GM08714 (cell line): ENCODE measurements around the gene KRTAP24-1.

ENCODE experiments used
- H3K4me3 ChIP-seq: fragments of 200-500 bp; sonication (Bioruptor generic); 2 replicates; pipeline ENCODE4 v1.5.1; 2014; ENCODE audit warnings: mild to moderate bottlenecking, low read length, inconsistent platforms
- ZNF274 ChIP-seq: IDR thresholded peaks from 2 replicates; pipeline ENCODE4 v1.6.1; 2012; ENCODE audit warnings: mild to moderate bottlenecking, low read depth, low read length

Gene KRTAP24-1

DNA sequence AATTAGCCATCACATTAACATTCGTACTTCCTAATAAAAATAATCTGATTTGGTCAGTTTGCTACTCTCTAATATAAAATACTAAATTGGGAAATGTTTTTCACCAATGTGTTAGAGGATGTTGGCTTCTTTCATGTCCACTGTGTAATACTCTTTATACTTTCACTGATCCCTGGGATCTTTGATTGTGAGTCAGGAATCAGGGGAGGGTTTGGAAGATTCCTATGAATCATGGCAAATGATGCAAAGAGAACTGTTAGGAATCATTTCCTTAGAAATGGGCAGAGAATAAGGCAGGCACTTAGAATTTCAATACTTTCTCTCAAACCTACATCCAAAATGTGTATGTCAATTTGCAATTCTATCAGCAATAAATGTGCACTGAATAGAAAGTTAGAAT lies 31.0 kb downstream of the KRTAP24-1 start:
- no peak for TF ChIP-seq ZNF274
- H3K4me3 ChIP-seq: no peak overlapping the region

DNA sequence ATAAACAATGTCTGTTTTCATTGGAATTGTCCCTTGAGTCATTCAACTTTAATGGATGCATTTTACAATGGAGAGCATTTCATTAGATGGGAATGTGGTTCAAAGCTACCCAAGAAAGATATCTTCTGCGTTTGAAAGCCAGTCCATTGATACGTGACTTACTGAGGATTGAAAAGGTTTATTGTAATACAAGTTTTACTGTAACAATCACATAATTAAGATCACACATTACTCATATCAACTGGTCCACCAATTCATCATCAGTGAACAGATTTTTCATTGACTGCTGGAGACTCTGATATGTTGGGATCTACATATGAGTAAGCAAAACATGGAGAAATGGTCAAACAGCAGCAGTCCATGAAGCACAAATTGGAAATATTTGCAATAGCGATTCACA lies 32.8 kb downstream of the KRTAP24-1 start:
- H3K4me3 ChIP-seq: no peak overlapping the region
- TF ChIP-seq ZNF274: no peak

DNA sequence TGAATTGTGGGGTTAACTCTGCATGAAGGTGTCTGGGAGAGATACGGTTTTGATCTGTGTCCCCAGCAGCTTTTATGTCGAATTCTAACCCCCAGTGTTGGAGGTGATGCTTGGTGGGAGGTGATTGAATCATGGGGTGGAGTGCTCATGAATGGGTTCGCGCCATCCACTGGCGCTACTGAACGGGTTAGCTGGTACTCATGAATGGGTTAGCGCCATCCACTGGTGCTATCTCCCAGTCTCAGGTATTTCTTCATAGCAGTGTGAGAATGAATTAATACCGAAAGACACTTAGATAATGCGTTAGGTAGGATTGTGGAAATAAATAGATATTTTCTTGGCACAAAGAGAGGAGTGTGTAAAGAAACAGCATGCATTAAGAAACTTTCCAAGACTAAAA lies 33.9 kb downstream of the KRTAP24-1 start:
- no peak for TF ChIP-seq ZNF274
- no peak overlapping the region for H3K4me3 ChIP-seq

DNA sequence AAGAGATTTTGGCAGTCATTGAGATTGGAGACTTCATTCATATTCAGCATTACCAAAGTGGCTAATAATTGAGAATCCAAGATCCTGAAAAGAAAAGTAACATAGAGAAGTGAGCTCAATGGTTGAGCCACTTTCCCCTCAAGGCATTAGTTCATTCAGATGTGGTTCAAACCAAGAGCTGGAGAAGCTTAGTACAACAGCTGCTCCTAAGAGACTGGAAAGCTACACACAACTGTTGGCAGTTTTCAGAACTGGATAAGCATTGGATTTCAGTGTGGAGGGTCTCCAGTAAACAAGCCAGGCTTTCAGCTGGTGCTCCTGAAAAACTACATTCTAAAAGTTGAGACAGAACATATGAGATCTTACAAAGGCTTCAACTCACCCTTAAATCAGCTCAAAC lies 37.7 kb downstream of the KRTAP24-1 start:
- H3K4me3 ChIP-seq: no peak overlapping the region
- no peak for TF ChIP-seq ZNF274

DNA sequence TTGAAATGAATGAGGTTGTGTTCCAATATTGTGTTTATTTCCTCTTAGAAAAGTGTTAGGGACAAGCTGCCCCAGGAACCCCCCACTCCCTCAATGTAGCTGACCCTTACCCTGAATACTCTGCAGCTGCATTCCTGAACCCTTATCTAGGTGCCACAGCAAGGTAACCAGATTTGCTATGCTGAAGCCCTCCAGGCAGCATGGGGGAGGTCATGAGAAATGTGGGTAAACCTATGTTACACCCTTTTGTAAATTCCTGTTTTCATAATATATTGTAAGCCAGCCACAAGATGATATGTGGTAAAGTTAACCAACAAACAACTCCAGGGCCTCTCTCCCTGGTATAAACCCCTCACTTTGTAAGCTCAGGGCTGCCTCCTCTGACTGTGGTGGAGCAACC lies 39.1 kb downstream of the KRTAP24-1 start:
- TF ChIP-seq ZNF274: no peak
- no peak overlapping the region for H3K4me3 ChIP-seq

DNA sequence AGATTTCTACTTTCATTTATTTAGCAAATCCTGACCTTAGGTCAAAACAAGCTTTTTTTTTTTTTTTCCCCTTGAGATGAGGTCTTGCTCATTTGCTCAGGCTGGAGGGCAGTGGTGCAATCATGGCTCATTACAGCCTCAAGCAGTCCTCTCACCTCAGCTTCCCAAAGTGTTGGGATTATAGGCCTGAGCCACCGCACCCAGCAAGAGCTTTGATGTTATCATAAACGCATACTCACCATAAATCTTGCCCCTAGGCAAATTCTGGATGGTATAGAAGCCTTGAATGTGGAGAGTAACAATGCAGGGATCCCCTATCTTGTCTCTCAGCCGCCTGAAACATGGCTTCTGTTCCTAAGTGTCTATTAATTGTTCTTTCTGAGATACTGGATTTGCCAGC lies 42.1 kb downstream of the KRTAP24-1 start:
- H3K4me3 ChIP-seq: no peak overlapping the region
- no peak for TF ChIP-seq ZNF274

DNA sequence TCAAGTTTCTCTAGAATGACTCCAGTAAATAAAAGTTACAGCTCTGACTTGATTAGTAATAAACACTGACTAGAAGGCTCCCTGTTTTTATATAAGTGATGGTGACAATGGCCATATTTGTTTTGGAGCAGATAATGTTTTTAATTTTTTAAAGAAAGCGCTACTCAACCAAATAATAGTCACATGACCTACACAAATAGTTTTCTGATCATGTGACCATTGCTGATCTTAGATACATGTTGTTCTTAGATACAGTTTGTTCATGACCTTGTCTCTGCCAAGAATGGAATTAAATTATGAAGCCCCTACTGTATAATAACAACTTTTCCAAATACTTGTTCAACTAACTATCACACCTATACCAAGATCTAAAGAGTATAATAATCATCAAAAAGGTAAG lies 44.6 kb downstream of the KRTAP24-1 start:
- TF ChIP-seq ZNF274: no peak
- H3K4me3 ChIP-seq: no peak overlapping the region

DNA sequence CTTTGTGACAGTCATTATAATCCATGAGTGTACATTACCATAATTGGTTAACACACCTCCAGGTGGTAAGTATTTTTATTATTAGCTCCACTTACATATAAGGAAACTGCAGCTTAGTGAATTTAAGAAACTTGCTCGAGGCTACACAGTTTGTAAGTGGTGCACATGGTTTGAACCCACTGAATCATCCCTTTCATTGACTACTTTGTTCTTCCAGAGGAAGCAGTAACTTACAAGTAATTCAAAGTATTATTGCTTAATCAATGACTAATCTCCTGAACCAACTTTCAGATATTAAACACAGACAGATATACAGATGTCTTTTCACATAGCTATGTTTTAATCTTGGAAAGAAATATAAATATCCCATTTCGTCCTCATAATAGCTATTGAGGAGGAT lies 48.1 kb downstream of the KRTAP24-1 start:
- H3K4me3 ChIP-seq: no peak overlapping the region

DNA sequence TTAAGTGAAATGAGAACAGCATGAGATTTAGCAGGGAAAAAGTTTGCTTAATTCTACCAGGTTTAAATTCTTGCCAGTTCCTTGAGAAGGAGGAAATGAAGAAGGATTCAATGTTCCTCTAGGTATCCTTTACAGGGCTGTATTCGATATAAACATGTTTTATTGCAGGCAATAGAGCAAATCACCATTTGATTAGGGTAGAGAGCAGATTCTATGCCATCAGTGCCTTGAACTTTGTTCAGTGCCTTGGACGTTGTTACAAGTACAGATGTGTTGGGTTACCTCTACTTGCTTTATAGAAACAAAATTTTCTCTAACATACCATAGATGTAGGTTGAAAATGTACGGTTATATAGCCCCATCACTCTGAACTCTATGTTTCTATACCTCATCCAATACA lies 48.7 kb downstream of the KRTAP24-1 start:
- no peak for TF ChIP-seq ZNF274

More for the DNA sequence above, 48.1 kb downstream of the KRTAP24-1 start:
- no peak for TF ChIP-seq ZNF274

DNA sequence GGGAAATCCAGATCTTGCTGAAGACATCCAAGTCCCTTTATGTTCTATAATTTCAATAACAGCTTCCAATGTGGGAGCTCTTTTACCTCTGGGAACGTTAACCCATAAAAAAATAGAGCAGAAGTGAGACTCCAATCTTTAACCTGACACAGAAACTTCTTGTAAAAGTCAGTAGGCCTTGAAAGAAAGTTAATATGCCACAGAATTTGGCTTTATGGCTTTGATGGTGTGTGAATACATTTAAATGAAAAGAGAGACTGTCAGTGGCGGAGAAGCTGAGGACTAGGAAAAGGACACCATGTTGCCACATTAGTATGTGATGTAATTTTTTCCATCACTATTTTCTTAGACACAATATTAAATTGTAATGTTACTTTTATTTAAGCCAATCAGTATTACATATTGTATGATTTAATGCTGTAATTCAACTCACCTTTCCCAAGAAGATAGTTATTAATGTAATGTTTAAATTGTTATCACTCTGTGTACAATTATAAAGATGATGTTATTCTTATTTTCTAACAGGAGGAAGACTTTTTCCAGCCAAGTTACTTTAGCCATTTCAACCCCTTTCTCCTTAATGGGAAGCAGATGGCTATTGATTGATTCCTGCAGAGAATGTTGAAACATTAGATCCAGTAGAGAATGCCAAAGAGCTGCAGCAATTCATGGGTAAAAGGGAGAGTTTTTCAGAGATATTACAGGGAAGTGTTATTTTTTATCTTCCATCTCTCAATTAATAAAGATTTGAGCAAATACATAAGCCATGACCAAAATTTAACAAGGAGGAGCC lies 49.3 kb downstream of the KRTAP24-1 start:
- no peak overlapping the region for H3K4me3 ChIP-seq
- TF ChIP-seq ZNF274: no peak

More for the DNA sequence above, 48.7 kb downstream of the KRTAP24-1 start:
- no peak overlapping the region for H3K4me3 ChIP-seq

DNA sequence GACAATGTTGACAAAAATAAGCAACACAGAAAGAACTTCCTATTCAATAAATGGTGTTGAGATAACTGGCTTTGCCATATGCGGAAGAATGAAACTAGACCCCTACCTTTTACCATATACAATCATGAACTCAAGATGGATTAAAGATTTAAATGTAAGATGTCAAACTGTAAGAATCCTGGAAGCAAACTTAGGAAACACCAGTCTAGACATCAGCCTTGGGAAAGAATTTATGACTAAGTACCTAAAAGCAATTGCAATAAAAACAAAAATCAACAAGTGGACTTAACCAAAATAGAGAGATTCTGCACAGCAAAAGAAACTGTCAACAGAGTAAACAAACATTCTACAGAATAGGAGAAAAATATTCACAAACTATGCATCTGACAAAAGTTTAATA lies 50.7 kb downstream of the KRTAP24-1 start:
- H3K4me3 ChIP-seq: no peak overlapping the region
- no peak for TF ChIP-seq ZNF274
